SK-N-SH treated with all-trans-retinoic acid at 6 μM for 48 hours (cell line): ENCODE measurements around the gene UGT2B11.
"Not testable (repeated sequence)": the region's sequence is repeated elsewhere in the genome, so short reads cannot be mapped to it uniquely, and the experiment has no call there.

Experiments
- BACH2 ChIP-seq: fragments of 250-450 bp; sonication (Bioruptor Pico); IDR thresholded peaks from 2 replicates; pipeline ENCODE4 v1.9.0; 2021; ENCODE audit warnings: mild to moderate bottlenecking, borderline replicate concordance
- CSRNP3 ChIP-seq: fragments of 250-450 bp; sonication (Bioruptor Pico); IDR thresholded peaks from 2 replicates; pipeline ENCODE4 v1.5.1; 2021; ENCODE audit warnings: mild to moderate bottlenecking, moderate library complexity
- ESRRG ChIP-seq: fragments of 250-450 bp; sonication (Bioruptor Pico); IDR thresholded peaks from 2 replicates; pipeline ENCODE4 v1.6.1; 2021; ENCODE audit warnings: mild to moderate bottlenecking
- ISL1 ChIP-seq: fragments of 250-450 bp; sonication (Bioruptor Pico); IDR thresholded peaks from 2 replicates; pipeline ENCODE4 v2.1.2; 2022; ENCODE audit warnings: mild to moderate bottlenecking, moderate library complexity
- OSR1 ChIP-seq: fragments of 250-450 bp; sonication (Bioruptor Pico); IDR thresholded peaks from 2 replicates; pipeline ENCODE4 v1.8.0; 2022; ENCODE audit warnings: moderate library complexity, mild to moderate bottlenecking, inconsistent platforms
- PATZ1 ChIP-seq: fragments of 250-450 bp; sonication (Bioruptor Pico); IDR thresholded peaks from 2 replicates; pipeline ENCODE4 v1.8.0; 2020; ENCODE audit warnings: mild to moderate bottlenecking, moderate library complexity, borderline replicate concordance
- POU6F1 ChIP-seq: fragments of 250-450 bp; sonication (Bioruptor Pico); IDR thresholded peaks from 2 replicates; pipeline ENCODE4 v1.8.0; 2021; ENCODE audit warnings: low read depth, mild to moderate bottlenecking, moderate library complexity, borderline replicate concordance
- TOX ChIP-seq: fragments of 250-450 bp; sonication (Bioruptor Pico); IDR thresholded peaks from 2 replicates; pipeline ENCODE4 v1.8.0; 2021; ENCODE audit warnings: mild to moderate bottlenecking, moderate library complexity, borderline replicate concordance
- TSHZ2 ChIP-seq: fragments of 250-450 bp; sonication (Bioruptor Pico); IDR thresholded peaks from 2 replicates; pipeline ENCODE4 v1.5.0; 2020; ENCODE audit warnings: mild to moderate bottlenecking, moderate library complexity
- ZC3H10 ChIP-seq: fragments of 250-450 bp; sonication (Bioruptor Pico); IDR thresholded peaks from 2 replicates; pipeline ENCODE4 v1.5.1; 2021; ENCODE audit warnings: mild to moderate bottlenecking, moderate library complexity
- ZFP3 ChIP-seq: fragments of 250-450 bp; sonication (Bioruptor Pico); IDR thresholded peaks from 2 replicates; pipeline ENCODE4 v1.5.0; 2020; ENCODE audit warnings: mild to moderate bottlenecking, moderate library complexity
- ZFP30 ChIP-seq: fragments of 450-650 bp; formaldehyde crosslinking; IDR thresholded peaks from 2 replicates; pipeline ENCODE4 v1.5.0; 2022; ENCODE audit warnings: mild to moderate bottlenecking, moderate library complexity
- ZNF565 ChIP-seq: fragments of 450-650 bp; formaldehyde crosslinking; conservative IDR thresholded peaks from 2 replicates; pipeline ENCODE4 v1.5.0; 2020; ENCODE audit warnings: low read depth, mild to moderate bottlenecking, moderate library complexity
- ZNF70 ChIP-seq: fragments of 450-650 bp; formaldehyde crosslinking; IDR thresholded peaks from 2 replicates; pipeline ENCODE4 v1.5.0; 2020; ENCODE audit warnings: mild to moderate bottlenecking, moderate library complexity

- not testable (repeated sequence) for TF ChIP-seq ZFP3 (CRISPR knock-in tag); PATZ1 (CRISPR knock-in tag); ZC3H10 (CRISPR knock-in tag); TOX (CRISPR knock-in tag); BACH2 (CRISPR knock-in tag); ISL1 (CRISPR knock-in tag); ZFP30 (CRISPR knock-in tag); CSRNP3 (CRISPR knock-in tag); ZNF565 (CRISPR knock-in tag); POU6F1 (CRISPR knock-in tag); TSHZ2 (CRISPR knock-in tag); OSR1 (CRISPR knock-in tag); ZNF70 (CRISPR knock-in tag); ESRRG
Observed at GRCh38 chr4:69218491-69218890, 3.9 kb upstream of the UGT2B11 start.
